HG03103 (cell line): ENCODE data around the gene ZSCAN5C.
"Not testable (repeated sequence)": the region's sequence is repeated elsewhere in the genome, so short reads cannot be mapped to it uniquely, and the experiment has no call there.

Experiments used
- ATAC-seq: cut with Tn5 transposase; IDR thresholded peaks from one replicate; pipeline ENCODE4 v1.9.1; 2021; ENCODE audit warnings: low read depth; ENCODE audit not compliant: unreplicated experiment

ZSCAN5C gene

GRCh38 chr19:56201973-56202372 is at the start of gene ZSCAN5C:
Gene ZSCAN5C (plus strand): TSS chr19:56202273. CDS start chr19:56205914, 3,641 bp downstream.
- no peak for ATAC-seq

GRCh38 chr19:56152644-56153043 is 49.4 kb upstream of the ZSCAN5C start:
- no peak for ATAC-seq

GRCh38 chr19:56153507-56153906 is 48.6 kb upstream of the ZSCAN5C start:
- no peak for ATAC-seq

DNA sequence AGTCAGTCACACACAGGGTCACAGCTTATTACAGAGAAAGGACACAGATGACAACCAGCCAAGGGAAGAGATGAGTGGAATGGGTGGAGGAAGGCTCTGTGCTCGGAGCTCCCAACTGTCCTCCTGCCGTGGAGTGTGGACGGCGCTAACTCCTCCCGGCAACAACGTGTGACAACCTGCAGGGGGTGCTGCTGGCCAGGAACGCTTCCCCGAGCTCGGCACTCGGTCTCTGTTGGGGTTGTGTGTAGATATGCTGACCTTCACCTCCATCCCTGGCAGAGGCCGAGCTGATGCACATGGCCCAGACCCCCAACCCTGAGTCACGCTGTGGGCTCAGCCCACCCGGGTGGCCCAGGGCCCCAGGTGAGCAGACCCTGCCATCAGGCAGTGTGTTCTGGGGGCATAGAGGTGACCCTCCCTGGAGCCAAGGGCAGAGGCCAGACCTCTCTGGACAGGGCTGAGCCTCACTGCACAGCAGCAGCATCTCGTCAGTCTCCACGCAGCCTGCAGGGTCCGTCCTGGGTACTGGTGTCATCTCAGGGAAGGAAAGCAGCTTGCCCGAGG is 46.9 kb upstream of the ZSCAN5C start:
- ATAC-seq, result no peak

- ATAC-seq, result no peak
Observed at GRCh38 chr19:56156768-56157167, 45.3 kb upstream of the ZSCAN5C start.

- no peak for ATAC-seq
Observed at GRCh38 chr19:56158170-56158757, 43.8 kb upstream of the ZSCAN5C start.

DNA sequence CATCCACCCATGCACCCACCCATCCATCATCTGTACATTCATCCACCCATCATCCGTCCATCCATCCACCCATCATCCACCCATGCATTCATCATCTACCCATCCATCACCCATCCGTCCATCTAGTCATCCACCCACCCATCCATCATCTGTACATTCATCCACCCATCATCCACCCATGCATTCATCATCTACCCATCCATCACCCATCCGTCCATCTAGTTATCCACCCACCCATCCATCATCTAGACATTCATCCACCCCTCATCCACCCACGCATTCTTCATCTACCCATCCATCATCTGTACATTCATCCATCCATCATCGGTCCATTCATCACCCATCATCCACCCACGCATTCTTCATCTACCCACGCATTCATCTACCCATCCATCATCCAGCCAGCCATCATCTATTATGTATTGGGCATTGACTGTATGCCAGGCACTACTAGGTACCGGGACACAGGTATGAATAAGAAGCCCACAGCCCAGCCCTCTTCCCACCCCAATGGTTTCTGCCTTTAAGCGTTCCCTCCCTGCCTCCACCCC is 43.0 kb upstream of the ZSCAN5C start:
- ATAC-seq, result no peak

DNA sequence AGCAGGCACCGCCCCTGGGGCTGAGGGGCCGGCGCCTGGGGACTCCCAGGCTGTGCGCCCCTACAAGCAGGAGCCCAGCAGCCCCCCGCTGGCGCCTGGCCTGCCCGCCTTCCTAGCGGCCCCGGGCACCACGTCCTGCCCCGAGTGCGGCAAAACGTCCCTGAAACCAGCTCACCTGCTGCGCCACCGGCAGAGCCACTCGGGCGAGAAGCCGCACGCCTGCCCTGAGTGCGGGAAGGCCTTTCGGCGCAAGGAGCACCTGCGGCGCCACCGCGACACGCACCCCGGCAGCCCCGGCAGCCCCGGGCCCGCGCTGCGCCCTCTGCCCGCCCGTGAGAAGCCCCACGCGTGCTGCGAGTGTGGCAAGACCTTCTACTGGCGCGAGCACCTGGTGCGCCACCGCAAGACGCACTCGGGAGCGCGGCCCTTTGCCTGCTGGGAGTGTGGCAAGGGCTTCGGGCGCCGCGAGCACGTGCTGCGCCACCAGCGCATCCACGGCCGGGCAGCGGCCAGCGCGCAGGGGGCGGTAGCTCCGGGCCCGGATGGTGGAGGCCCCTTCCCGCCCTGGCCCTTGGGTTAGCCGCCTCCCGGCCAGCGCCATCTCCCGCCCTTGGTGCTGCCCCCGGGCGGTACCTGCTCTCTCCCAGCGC is 42.3 kb upstream of the ZSCAN5C start:
- no peak for ATAC-seq

DNA sequence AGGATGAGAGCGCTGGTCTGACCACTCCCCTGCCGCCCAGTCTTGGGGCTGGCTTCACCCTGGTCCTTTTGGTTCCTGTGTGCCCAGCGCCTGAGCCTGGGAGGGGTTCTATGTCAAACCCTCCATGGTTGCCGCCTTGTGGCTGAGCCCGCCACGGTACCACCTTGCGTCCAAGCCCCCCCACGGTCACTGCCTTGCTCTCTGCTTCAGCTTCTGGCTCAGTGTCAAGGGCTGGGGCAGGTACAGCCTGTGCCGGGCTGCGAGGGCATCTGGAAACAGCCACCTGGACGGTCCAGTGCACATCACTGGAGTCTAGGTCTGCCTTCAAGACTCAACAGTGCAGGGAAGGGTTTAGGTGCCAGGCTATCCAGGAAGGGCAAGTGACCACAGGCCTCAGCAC is 40.5 kb upstream of the ZSCAN5C start:
- no peak for ATAC-seq

DNA sequence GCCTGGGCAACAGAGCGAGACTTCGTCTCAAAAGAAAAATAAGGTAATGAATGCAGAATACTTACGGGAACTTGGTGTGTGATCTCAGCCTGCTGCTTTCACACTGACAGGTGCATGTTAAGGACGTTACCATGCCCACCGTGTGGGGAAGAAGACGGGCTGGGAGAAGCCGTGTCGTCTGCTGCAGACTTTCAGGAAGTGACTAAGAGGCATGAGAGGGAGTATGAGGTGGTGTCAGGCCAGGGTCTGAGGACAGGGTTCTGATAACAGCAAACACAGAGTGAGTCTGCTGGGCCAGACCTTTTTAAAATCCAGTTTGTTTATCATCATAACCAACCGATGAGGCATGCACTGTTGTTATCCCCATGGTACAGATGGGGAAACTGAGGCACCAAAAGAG is 39.8 kb upstream of the ZSCAN5C start:
- ATAC-seq, result no peak

DNA sequence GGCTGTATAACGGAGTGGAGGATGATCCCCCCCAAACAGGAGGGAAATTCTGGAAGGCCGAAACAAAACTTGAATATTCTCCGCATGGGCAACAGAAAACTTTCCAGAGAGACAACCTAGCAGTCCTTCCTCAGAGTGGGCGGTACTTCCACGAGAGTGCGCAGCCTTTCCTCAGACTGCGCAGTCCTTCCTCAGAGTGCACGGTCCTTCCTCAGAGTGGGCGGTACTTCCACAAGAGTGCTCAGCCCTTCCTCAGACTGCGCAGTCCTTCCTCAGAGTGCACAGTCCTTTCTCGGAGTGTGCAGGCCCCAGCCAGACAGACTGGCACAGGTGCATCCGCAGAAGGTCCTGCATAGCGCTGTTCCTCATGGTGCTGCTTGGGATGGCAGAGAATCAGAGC is 39.0 kb upstream of the ZSCAN5C start:
- ATAC-seq, result no peak

DNA sequence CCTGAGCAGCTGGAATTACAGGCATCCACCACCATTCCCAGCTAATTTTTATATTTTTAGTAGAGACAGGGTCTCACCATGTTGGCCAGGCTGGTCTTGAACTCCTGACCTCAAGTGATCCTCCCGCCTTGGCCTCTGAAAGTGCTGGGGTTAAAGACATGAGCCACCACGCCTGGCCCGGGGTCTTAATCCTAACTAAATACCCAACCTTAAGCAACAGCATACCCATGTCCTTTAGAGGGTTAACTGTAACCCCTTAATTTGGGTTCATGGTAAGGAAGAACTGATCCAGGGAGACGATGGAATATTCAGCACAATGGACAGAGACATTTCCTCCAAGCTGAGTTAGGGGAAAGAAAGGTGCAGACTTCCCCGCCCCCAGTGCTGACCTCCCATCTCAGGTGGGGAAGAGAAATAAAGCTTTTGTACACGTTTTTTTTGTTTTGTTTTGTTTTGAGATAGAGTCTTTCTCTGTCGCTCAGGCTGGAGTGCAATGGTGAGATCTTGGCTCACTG is 35.0 kb upstream of the ZSCAN5C start:
- no peak for ATAC-seq

DNA sequence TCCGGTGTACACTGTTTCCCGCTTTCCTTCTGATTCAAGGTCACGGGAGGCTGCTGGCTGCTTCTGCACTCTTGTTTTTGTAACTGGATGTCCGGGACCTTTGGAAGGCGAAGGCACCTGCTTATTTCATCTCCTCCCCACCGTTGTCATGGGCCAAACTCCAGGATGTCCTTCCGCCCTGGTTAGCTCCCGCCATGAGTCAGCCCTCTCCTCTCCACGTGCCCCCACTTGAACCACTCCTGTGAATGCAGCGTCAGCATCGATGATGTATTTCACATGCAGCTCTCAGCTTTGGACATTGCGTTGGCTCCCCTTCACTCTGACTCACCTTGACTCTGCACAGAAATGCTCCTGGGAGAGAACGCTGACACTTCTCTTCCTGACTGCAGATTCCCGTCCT is 31.8 kb upstream of the ZSCAN5C start:
- ATAC-seq, result no peak

DNA sequence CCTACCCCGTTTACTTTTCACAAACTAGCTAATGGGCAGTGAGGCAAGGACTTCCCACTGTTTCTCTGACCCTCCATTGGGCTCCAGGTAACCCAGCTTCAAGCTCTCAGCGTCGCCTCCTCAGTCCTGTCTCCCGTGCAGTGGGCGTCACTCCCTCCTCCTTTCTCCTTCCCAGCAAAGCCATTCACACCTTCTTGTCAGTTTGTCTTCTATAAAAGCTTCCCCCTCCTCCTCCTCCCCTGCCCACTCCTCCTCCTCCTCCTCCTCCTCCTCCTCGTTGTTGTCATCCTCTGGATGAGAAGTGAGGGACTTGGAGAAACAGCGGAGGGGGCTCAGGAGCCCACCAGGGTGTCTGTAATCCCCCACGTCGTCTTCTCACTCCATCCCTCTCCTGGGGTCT is 28.0 kb upstream of the ZSCAN5C start:
- no peak for ATAC-seq

DNA sequence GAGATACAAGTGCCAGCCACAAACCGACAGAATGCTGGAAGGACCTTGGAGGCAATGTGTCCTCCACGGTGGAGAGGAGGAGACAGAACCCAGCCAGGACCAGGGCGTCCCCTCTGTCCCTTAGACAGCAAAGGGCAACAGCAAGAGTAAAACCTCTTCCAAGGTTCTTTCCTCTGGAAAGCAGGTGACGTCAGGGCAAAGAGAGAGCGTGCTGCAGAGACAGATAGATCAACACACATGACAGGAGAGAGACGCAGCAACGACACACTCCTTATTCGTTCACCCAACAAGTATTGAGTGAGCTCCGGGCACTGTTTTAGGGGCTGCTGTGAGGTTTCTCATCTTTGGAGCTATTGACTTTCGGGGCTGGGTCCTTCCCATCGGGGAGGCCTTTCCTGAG is 27.5 kb upstream of the ZSCAN5C start:
- no peak for ATAC-seq

- ATAC-seq, result not testable (repeated sequence)
Observed at GRCh38 chr19:56175861-56176307, 26.2 kb upstream of the ZSCAN5C start, which contains the start of gene GALP. Gene GALP (plus strand): TSS chr19:56176008. CDS start chr19:56177109, 1,101 bp downstream.

DNA sequence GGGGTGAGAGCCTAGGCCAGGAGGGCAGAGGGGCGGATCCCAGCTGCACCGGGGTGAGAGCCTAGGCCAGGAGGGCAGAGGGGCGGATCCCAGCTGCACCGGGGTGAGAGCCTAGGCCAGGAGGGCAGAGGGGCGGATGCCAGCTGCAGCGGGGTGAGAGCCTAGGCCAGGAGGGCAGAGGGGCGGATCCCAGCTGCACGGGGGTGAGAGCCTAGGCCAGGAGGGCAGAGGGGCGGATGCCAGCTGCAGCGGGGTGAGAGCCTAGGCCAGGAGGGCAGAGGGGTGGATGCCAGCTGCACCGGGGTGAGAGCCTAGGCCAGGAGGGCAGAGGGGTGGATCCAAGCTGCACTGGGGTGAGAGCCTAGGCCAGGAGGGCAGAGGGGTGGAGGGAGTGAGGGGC is 25.8 kb upstream of the ZSCAN5C start:
- ATAC-seq, result not testable (repeated sequence)

GRCh38 chr19:56176881-56177280 is 25.2 kb upstream of the ZSCAN5C start:
- ATAC-seq, result no peak

DNA sequence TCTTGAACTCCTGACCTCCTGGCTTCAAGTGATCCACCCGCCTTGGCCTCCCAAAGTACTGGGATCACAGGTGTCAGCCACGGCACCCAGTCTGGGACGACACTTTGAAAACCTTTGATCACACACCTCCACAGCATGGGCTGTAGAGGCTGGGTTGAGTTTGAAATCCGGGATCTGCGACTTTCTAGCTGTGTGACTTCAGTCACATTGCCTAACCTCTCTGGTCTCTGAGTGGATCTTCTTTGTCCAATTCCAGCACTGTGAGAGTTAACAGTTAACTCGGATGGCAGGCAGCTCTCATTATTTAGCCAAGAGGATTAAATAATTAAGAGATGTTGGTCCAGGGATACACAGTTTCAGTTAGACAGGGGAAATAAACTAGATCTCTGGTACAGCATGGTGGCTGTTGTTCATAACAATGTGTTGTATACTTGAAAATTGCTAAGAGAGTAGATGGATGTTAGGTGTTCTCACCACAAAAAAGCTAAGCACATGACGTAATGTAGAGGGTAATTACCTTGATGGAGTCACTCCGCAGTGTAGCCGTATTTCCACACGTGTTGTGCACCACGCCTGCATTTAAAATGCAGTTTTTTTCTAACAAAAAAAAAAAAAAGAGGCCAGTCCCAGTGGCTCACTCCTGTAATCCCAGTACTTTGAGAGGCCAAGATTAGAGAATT is 24.4 kb upstream of the ZSCAN5C start:
- ATAC-seq, result no peak

GRCh38 chr19:56189785-56190184 is 12.3 kb upstream of the ZSCAN5C start:
- no peak for ATAC-seq

DNA sequence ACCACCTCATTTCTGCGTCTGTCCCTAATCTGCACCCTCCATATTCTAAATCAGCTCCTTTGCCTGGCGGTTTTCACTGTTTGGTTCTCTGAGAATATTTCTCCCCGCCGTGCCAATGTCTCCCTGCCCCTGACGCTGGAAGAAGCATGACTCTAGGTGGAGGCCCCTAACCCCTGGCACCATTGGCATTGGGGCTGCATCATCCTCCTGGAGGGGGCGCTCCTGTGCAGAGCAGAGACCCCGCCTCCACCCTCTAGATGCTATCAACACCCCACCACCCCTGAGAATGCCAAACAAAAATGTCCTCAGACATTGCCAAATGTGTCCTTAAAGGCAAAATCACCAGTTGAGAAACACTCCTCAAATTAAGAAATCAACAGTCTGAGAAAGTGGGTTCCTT is 11.0 kb upstream of the ZSCAN5C start:
- no peak for ATAC-seq
